KMS-11 (cell line): ENCODE data around the gene STH.

Experiments
- H2AFZ ChIP-seq: fragments of 200-600 bp; sonication (generic); 2 replicates; pipeline ENCODE4 v1.6.1; 2016; ENCODE audit warnings: antibody characterized with exemption, mixed run types, low read depth
- H3K27ac ChIP-seq: fragments of 200-600 bp; sonication (generic); 2 replicates; pipeline ENCODE4 v1.6.1; 2016; ENCODE audit warnings: mild to moderate bottlenecking, mixed run types
- H3K27me3 ChIP-seq: fragments of 200-600 bp; sonication (generic); 2 replicates; pipeline ENCODE4 v1.6.1; 2017; ENCODE audit warnings: mild to moderate bottlenecking, low read depth, mixed run types, moderate library complexity; ENCODE audit not compliant: insufficient read depth
- H3K36me3 ChIP-seq: fragments of 200-600 bp; sonication (generic); 2 replicates; pipeline ENCODE4 v1.6.1; 2017; ENCODE audit warnings: mild to moderate bottlenecking, mixed run types; ENCODE audit not compliant: insufficient read depth
- H3K4me1 ChIP-seq: fragments of 200-600 bp; sonication (generic); 2 replicates; pipeline ENCODE4 v1.6.1; 2016; ENCODE audit warnings: mild to moderate bottlenecking, low read depth, mixed run types; ENCODE audit not compliant: poor library complexity, severe bottlenecking
- H3K4me2 ChIP-seq: fragments of 200-600 bp; sonication (generic); 2 replicates; pipeline ENCODE4 v1.7.0; 2016; ENCODE audit warnings: mild to moderate bottlenecking, mixed run types
- H3K4me3 ChIP-seq: fragments of 200-600 bp; sonication (generic); IDR thresholded peaks from 2 replicates; pipeline ENCODE4 v1.6.1; 2017; ENCODE audit warnings: low read depth, low read length, mixed read lengths; ENCODE audit not compliant: insufficient read depth
- H3K79me2 ChIP-seq: fragments of 200-600 bp; sonication (generic); 2 replicates; pipeline ENCODE4 v1.6.1; 2016; ENCODE audit warnings: low read depth, mixed run types; ENCODE audit not compliant: insufficient read depth
- H3K9ac ChIP-seq: fragments of 200-600 bp; sonication (generic); 2 replicates; pipeline ENCODE4 v1.6.1; 2016; ENCODE audit warnings: mild to moderate bottlenecking, mixed run types
- H4K20me1 ChIP-seq: fragments of 200-600 bp; sonication (generic); 2 replicates; pipeline ENCODE4 v1.6.1; 2016; ENCODE audit warnings: mild to moderate bottlenecking, mixed run types; ENCODE audit not compliant: insufficient read depth
- TF ChIP-seq, protein P1 (sequence below): fragments of 200-600 bp; sonication (generic); conservative IDR thresholded peaks from 2 replicates; pipeline ENCODE4 v1.6.1; 2017; ENCODE audit warnings: low read depth, mild to moderate bottlenecking, antibody characterized with exemption, low read length, moderate library complexity, mixed read lengths

STH gene

DNA sequence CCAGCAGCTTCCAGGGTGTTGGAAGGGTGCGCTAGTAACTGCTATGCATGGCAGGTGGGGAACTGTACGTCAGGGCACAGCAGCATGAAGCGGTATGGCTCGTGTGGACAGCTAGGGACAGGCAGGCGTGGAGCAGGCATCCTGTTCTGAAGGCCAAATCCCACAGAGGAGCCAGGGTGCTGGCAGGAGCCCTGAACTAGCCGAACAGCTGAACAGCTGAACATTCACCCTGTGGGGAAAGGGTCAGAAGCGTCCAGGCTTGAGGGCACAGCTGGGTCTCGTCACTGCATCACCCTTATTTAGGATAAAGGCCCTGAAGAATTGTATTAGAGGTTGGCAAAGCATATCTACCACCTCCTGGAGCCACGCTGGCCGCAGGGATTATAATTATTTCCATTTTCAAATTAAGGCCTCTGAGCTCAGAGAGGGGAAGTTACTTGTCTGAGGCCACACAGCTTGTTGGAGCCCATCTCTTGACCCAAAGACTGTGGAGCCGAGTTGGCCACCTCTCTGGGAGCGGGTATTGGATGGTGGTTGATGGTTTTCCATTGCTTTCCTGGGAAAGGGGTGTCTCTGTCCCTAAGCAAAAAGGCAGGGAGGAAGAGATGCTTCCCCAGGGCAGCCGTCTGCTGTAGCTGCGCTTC is 3.3 kb upstream of the STH start:
- no peak overlapping the region for H3K4me3 ChIP-seq
- H2AFZ ChIP-seq: no peak overlapping the region
- no peaks in the 10 kb centered on the region for H3K4me1 ChIP-seq
- no peaks in the 10 kb centered on the region for H3K79me2 ChIP-seq
- no peak overlapping the region for H3K4me2 ChIP-seq
- H4K20me1 ChIP-seq: no peaks in the 10 kb centered on the region
- TF ChIP-seq, protein P1, sequence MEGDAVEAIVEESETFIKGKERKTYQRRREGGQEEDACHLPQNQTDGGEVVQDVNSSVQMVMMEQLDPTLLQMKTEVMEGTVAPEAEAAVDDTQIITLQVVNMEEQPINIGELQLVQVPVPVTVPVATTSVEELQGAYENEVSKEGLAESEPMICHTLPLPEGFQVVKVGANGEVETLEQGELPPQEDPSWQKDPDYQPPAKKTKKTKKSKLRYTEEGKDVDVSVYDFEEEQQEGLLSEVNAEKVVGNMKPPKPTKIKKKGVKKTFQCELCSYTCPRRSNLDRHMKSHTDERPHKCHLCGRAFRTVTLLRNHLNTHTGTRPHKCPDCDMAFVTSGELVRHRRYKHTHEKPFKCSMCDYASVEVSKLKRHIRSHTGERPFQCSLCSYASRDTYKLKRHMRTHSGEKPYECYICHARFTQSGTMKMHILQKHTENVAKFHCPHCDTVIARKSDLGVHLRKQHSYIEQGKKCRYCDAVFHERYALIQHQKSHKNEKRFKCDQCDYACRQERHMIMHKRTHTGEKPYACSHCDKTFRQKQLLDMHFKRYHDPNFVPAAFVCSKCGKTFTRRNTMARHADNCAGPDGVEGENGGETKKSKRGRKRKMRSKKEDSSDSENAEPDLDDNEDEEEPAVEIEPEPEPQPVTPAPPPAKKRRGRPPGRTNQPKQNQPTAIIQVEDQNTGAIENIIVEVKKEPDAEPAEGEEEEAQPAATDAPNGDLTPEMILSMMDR: no peak
- H3K27me3 ChIP-seq: no peaks in the 10 kb centered on the region
- H3K9ac ChIP-seq: no peak overlapping the region
- no peaks in the 10 kb centered on the region for H3K36me3 ChIP-seq
- no peak overlapping the region for H3K27ac ChIP-seq

DNA sequence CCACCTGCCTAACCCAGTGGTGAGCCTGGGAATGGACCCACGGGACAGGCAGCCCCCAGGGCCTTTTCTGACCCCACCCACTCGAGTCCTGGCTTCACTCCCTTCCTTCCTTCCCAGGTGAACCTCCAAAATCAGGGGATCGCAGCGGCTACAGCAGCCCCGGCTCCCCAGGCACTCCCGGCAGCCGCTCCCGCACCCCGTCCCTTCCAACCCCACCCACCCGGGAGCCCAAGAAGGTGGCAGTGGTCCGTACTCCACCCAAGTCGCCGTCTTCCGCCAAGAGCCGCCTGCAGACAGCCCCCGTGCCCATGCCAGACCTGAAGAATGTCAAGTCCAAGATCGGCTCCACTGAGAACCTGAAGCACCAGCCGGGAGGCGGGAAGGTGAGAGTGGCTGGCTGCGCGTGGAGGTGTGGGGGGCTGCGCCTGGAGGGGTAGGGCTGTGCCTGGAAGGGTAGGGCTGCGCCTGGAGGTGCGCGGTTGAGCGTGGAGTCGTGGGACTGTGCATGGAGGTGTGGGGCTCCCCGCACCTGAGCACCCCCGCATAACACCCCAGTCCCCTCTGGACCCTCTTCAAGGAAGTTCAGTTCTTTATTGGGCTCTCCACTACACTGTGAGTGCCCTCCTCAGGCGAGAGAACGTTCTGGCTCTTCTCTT is 2.6 kb upstream of the STH start:
- Histone ChIP-seq H2AFZ (no peak overlapping the region), H3K27me3 (no peaks in the 10 kb centered on the region), H3K9ac (no peak overlapping the region), H3K36me3 (no peaks in the 10 kb centered on the region), H3K4me1 (no peaks in the 10 kb centered on the region), H3K27ac (no peak overlapping the region), H4K20me1 (no peaks in the 10 kb centered on the region), H3K4me3 (no peak overlapping the region), H3K4me2 (no peak overlapping the region), H3K79me2 (no peaks in the 10 kb centered on the region)
- TF ChIP-seq, protein P1: no peak

DNA sequence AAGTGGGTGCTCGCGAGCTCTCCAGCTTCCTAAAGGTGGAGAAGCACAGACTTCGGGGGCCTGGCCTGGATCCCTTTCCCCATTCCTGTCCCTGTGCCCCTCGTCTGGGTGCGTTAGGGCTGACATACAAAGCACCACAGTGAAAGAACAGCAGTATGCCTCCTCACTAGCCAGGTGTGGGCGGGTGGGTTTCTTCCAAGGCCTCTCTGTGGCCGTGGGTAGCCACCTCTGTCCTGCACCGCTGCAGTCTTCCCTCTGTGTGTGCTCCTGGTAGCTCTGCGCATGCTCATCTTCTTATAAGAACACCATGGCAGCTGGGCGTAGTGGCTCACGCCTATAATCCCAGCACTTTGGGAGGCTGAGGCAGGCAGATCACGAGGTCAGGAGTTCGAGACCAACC is 1.9 kb upstream of the STH start:
- Histone ChIP-seq H3K79me2 (no peaks in the 10 kb centered on the region), H3K4me2 (no peak overlapping the region), H3K27ac (no peak overlapping the region), H3K9ac (no peak overlapping the region), H3K4me3 (no peak overlapping the region), H3K36me3 (no peaks in the 10 kb centered on the region), H3K27me3 (no peaks in the 10 kb centered on the region), H4K20me1 (no peaks in the 10 kb centered on the region), H3K4me1 (no peaks in the 10 kb centered on the region), H2AFZ (no peak overlapping the region)
- TF ChIP-seq, protein P1: no peak

DNA sequence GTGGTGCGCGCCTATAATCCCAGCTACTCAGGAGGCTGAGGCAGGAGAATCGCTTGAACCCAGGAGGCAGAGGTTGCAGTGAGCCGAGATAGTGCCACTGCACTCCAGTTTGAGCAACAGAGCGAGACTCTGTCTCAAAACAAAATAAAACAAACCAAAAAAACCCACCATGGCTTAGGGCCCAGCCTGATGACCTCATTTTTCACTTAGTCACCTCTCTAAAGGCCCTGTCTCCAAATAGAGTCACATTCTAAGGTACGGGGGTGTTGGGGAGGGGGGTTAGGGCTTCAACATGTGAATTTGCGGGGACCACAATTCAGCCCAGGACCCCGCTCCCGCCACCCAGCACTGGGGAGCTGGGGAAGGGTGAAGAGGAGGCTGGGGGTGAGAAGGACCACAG is 1.4 kb upstream of the STH start:
- Histone ChIP-seq H3K27ac (no peak overlapping the region), H3K79me2 (no peaks in the 10 kb centered on the region)

More for the DNA sequence above, 1.4 kb upstream of the STH start:
- H3K9ac ChIP-seq: no peak overlapping the region
- no peak overlapping the region for H2AFZ ChIP-seq
- no peak overlapping the region for H3K4me2 ChIP-seq
- H4K20me1 ChIP-seq: no peaks in the 10 kb centered on the region
- no peak overlapping the region for H3K4me3 ChIP-seq
- no peaks in the 10 kb centered on the region for H3K27me3 ChIP-seq
- TF ChIP-seq, protein P1: no peak
- peaks cover under 1% of the 10 kb centered on the region for H3K4me1 ChIP-seq
- H3K36me3 ChIP-seq: no peaks in the 10 kb centered on the region
